Liver (tissue), 3 donors: ENCODE data around the gene RNASE13.

Experiments used
- CTCF ChIP-seq: fragments of 150-350 bp; IDR thresholded peaks from 2 replicates; pipeline ENCODE4 v1.5.1; 2017; ENCODE audit warnings: improper control_type of control experiment, low read depth, low read length; ENCODE audit not compliant: missing input control
- EGR1 ChIP-seq, 2 donors: IDR thresholded peaks; 2 replicates each; pipeline ENCODE4 v1.6.1; 2016 to 2018; ENCODE audit warnings: antibody characterized with exemption in 2 of 2, low read depth in 2 of 2
- FOXA1 ChIP-seq: IDR thresholded peaks from 2 replicates; pipeline ENCODE4 v1.6.1; 2016; ENCODE audit warnings: antibody characterized with exemption
- GABPA ChIP-seq, 2 donors: IDR thresholded peaks in 1 of 2; conservative IDR thresholded peaks in 1 of 2; 2 replicates each; pipeline ENCODE4 v1.6.1; 2016; ENCODE audit warnings: antibody characterized with exemption in 2 of 2, mild to moderate bottlenecking in 1 of 2, moderate library complexity in 1 of 2
- JUND ChIP-seq, 2 donors: IDR thresholded peaks; 2 replicates each; pipeline ENCODE4 v1.6.1; 2016; ENCODE audit warnings: antibody characterized with exemption in 2 of 2
- RXRA ChIP-seq, 2 donors: IDR thresholded peaks; 2 replicates each; pipeline ENCODE4 v1.6.1; 2017 to 2018; ENCODE audit warnings: antibody characterized with exemption in 2 of 2, mild to moderate bottlenecking in 1 of 2
- SP1 ChIP-seq: IDR thresholded peaks from 2 replicates; pipeline ENCODE4 v1.6.1; 2018; ENCODE audit warnings: antibody characterized with exemption, mild to moderate bottlenecking
- TF ChIP-seq, protein P1 (sequence below): IDR thresholded peaks from 2 replicates; pipeline ENCODE4 v1.6.1; 2016; ENCODE audit warnings: antibody characterized with exemption
- donor health status: healthy.
- donor health status: healthy.

GRCh38 chr14:21054123-21054767, 19.6 kb upstream of the RNASE13 start:
- TF ChIP-seq CTCF (no peak), RXRA (IDR thresholded peaks at IDR 0.05) (peak; percentile 93 to 96), EGR1 (IDR thresholded peaks at IDR 0.05; ENCODE audit: low read depth in 2 of 2) (peak; percentile 17 to 87), SP1 (peak; percentile 99), JUND (IDR thresholded peaks at IDR 0.05) (peak in 1 of 2 donors; percentile 73), GABPA (IDR thresholded peaks at IDR 0.05 in 1 of 2, conservative IDR thresholded peaks at IDR 0.05 in 1 of 2) (peak in 1 of 2 donors; percentile 23), FOXA1 (peak; percentile 51)
- TF ChIP-seq, protein P1, sequence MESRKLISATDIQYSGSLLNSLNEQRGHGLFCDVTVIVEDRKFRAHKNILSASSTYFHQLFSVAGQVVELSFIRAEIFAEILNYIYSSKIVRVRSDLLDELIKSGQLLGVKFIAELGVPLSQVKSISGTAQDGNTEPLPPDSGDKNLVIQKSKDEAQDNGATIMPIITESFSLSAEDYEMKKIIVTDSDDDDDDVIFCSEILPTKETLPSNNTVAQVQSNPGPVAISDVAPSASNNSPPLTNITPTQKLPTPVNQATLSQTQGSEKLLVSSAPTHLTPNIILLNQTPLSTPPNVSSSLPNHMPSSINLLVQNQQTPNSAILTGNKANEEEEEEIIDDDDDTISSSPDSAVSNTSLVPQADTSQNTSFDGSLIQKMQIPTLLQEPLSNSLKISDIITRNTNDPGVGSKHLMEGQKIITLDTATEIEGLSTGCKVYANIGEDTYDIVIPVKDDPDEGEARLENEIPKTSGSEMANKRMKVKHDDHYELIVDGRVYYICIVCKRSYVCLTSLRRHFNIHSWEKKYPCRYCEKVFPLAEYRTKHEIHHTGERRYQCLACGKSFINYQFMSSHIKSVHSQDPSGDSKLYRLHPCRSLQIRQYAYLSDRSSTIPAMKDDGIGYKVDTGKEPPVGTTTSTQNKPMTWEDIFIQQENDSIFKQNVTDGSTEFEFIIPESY: peak; percentile 66
